H1 (cell line): ENCODE results near the gene MLN. TPM values are rescaled to one million over a fixed set of nuclear protein-coding genes. Genes with fewer than 3 reads are reported as not detected.

Source experiments
- CTCF ChIA-PET: fragments of 300-600 bp; sonication (Branson Sonifier 250); formaldehyde crosslinking; loops from one replicate; lab custom pipeline; 2021; ENCODE audit not compliant: partially characterized antibody; lab: Charles Lee
- POLR2A ChIA-PET: fragments of 300-600 bp; sonication (Branson Sonifier 250); formaldehyde crosslinking; loops from one replicate; lab custom pipeline; 2021; ENCODE audit warnings: inconsistent platforms; ENCODE audit not compliant: partially characterized antibody; lab: Charles Lee
- DNase-seq, 2 experiments: peaks; one replicate each; pipeline versions ENCODE4 v3.0.0 to v3.0.0-alpha.2; 2010 to 2022; ENCODE audit warnings: low spot score in 2 of 2, low read depth in 1 of 2, mixed read lengths in 1 of 2
- FAIRE-seq: peaks from 2 replicates; lab custom pipeline; 2011; peaks lifted over from hg19 to GRCh38; lab: Jason Lieb, UNC
- H2AFZ ChIP-seq: 2 replicates; pipeline ENCODE4 v1.8.1; 2012; ENCODE audit warnings: low read length, inconsistent platforms
- H2AK5ac ChIP-seq: 2 replicates; pipeline ENCODE4 v1.6.1; 2013; ENCODE audit warnings: low read depth, low read length
- H2BK120ac ChIP-seq: replicated peaks from 2 replicates; pipeline ENCODE3; 2013; ENCODE audit warnings: low read depth, low read length, inconsistent platforms
- H2BK12ac ChIP-seq: 2 replicates; pipeline ENCODE4 v1.6.1; 2013; ENCODE audit warnings: low read depth, low read length
- H2BK15ac ChIP-seq: 2 replicates; pipeline ENCODE4 v1.6.1; 2013; ENCODE audit warnings: low read length
- H2BK20ac ChIP-seq: 2 replicates; pipeline ENCODE4 v1.6.1; 2013; ENCODE audit warnings: low read length
- H2BK5ac ChIP-seq: 2 replicates; pipeline ENCODE4 v1.6.1; 2013; ENCODE audit warnings: low read depth, low read length
- H3K14ac ChIP-seq: 2 replicates; pipeline ENCODE4 v1.6.1; 2013; ENCODE audit warnings: inconsistent platforms; ENCODE audit not compliant: insufficient read length
- H3K18ac ChIP-seq: 2 replicates; pipeline ENCODE4 v1.6.1; 2013; ENCODE audit warnings: low read length; ENCODE audit errors: extremely low read depth
- H3K23ac ChIP-seq: 2 replicates; pipeline ENCODE4 v1.6.1; 2013; ENCODE audit warnings: inconsistent platforms; ENCODE audit not compliant: insufficient read length
- H3K23me2 ChIP-seq: 2 replicates; pipeline ENCODE4 v1.6.1; 2013; ENCODE audit warnings: low read depth, low read length
- H3K27ac ChIP-seq: 2 replicates; pipeline ENCODE4 v1.6.1; 2011; ENCODE audit warnings: low read depth, low read length, inconsistent platforms
- H3K27me3 ChIP-seq, 4 experiments: replicated peaks in 1 of 4; 1 replicate in 1 of 4; 2 replicates in 3 of 4; pipeline versions ENCODE4 v1.6.1 to v1.8.1; 2011 to 2013; ENCODE audit warnings: low read length in 3 of 4, mild to moderate bottlenecking in 3 of 4, inconsistent platforms in 2 of 4, mixed read lengths in 2 of 4, moderate library complexity in 1 of 4; ENCODE audit not compliant: control insufficient read depth in 3 of 4, insufficient read depth in 3 of 4; ENCODE audit errors: extremely low read depth in 1 of 4
- H3K36me3 ChIP-seq, 4 experiments: 2 replicates each; pipeline versions ENCODE4 v1.6.1 to v1.8.1; 2011 to 2013; ENCODE audit warnings: mild to moderate bottlenecking in 4 of 4, low read length in 3 of 4, moderate library complexity in 2 of 4, control low read depth in 1 of 4, inconsistent platforms in 1 of 4; ENCODE audit not compliant: insufficient read depth in 4 of 4, control insufficient read depth in 2 of 4
- H3K4ac ChIP-seq: replicated peaks from 2 replicates; pipeline ENCODE3; 2013; ENCODE audit warnings: low read length, low read depth, mixed read lengths, inconsistent platforms; ENCODE audit not compliant: insufficient read length
- H3K4me1 ChIP-seq, 4 experiments: replicated peaks in 1 of 4; 1 replicate in 1 of 4; 2 replicates in 3 of 4; pipeline versions ENCODE4 v1.6.1 to v1.8.1; 2011 to 2013; ENCODE audit warnings: low read length in 3 of 4, inconsistent platforms in 2 of 4, mixed read lengths in 1 of 4; ENCODE audit not compliant: insufficient read depth in 4 of 4, control insufficient read depth in 3 of 4
- H3K4me2 ChIP-seq, 2 experiments: 2 replicates each; pipeline versions ENCODE4 v1.6.1 to v1.8.1; 2011 to 2013; ENCODE audit warnings: low read depth in 2 of 2, low read length in 2 of 2, control low read depth in 1 of 2, inconsistent platforms in 1 of 2, mild to moderate bottlenecking in 1 of 2; ENCODE audit not compliant: insufficient read depth in 1 of 2
- H3K4me3 ChIP-seq, 4 experiments: fragments of 200-600, 300-600 bp in 1 of 4; sonication (generic), shearing (Covaris generic), sonication (Bioruptor Twin) in 1 of 4; 2 replicates each; pipeline versions ENCODE4 v1.5.1 to v1.8.1; 2011 to 2016; ENCODE audit warnings: low read length in 4 of 4, low read depth in 3 of 4, control low read depth in 2 of 4, inconsistent platforms in 2 of 4, mild to moderate bottlenecking in 2 of 4, mixed read lengths in 1 of 4, moderate library complexity in 1 of 4; ENCODE audit not compliant: insufficient read depth in 2 of 4; ENCODE audit errors: extremely low read depth in 1 of 4
- H3K56ac ChIP-seq: replicated peaks from 2 replicates; pipeline ENCODE3; 2013; ENCODE audit warnings: low read depth, mild to moderate bottlenecking, mixed read lengths, low read length, inconsistent platforms; ENCODE audit not compliant: insufficient read length
- H3K79me1 ChIP-seq: 2 replicates; pipeline ENCODE4 v1.6.1; 2013; ENCODE audit warnings: low read depth, low read length, control low read depth
- H3K79me2 ChIP-seq, 2 experiments: 2 replicates each; pipeline versions ENCODE4 v1.6.1 to v1.8.1; 2012 to 2013; ENCODE audit warnings: low read length in 2 of 2, mild to moderate bottlenecking in 2 of 2, inconsistent platforms in 1 of 2; ENCODE audit not compliant: insufficient read depth in 2 of 2, control insufficient read depth in 1 of 2
- H3K9ac ChIP-seq, 4 experiments: replicated peaks in 1 of 4; 1 replicate in 1 of 4; 2 replicates in 3 of 4; pipeline versions ENCODE4 v1.6.1 to v1.8.1; 2011 to 2013; ENCODE audit warnings: low read depth in 3 of 4, low read length in 3 of 4, control low read depth in 2 of 4, mild to moderate bottlenecking in 2 of 4, moderate library complexity in 2 of 4, inconsistent platforms in 1 of 4; ENCODE audit errors: extremely low read depth in 1 of 4
- H3K9me3 ChIP-seq, 2 experiments: 2 replicates each; pipeline versions ENCODE4 v1.6.1 to v1.8.1; 2012 to 2013; ENCODE audit warnings: mild to moderate bottlenecking in 2 of 2, moderate library complexity in 2 of 2, control low read depth in 1 of 2, inconsistent platforms in 1 of 2, low read depth in 1 of 2, low read length in 1 of 2, mixed read lengths in 1 of 2; ENCODE audit not compliant: insufficient read depth in 2 of 2
- H4K20me1 ChIP-seq, 2 experiments: replicated peaks in 1 of 2; 2 replicates each; pipeline versions ENCODE3 to v1.8.1; 2011 to 2013; ENCODE audit warnings: inconsistent platforms in 2 of 2, low read length in 2 of 2, mild to moderate bottlenecking in 1 of 2; ENCODE audit not compliant: insufficient read depth in 2 of 2, control insufficient read depth in 1 of 2
- H4K5ac ChIP-seq: 2 replicates; pipeline ENCODE4 v1.6.1; 2013; ENCODE audit warnings: low read length, low read depth, mixed read lengths, inconsistent platforms; ENCODE audit not compliant: insufficient read length
- H4K8ac ChIP-seq: 2 replicates; pipeline ENCODE4 v1.8.0; 2013; ENCODE audit warnings: mild to moderate bottlenecking, moderate library complexity, low read length, inconsistent platforms; ENCODE audit not compliant: insufficient read depth; ENCODE audit errors: extremely low read depth
- H4K91ac ChIP-seq: replicated peaks from 2 replicates; pipeline ENCODE3; 2013; ENCODE audit warnings: low read length, mixed read lengths, inconsistent platforms; ENCODE audit not compliant: insufficient read length
- CBX8 ChIP-seq: fragments of 300-800, 300-1000 bp; sonication (generic); IDR thresholded peaks from 2 replicates; pipeline ENCODE4 v1.7.1; 2016; ENCODE audit warnings: low read depth, low read length, borderline replicate concordance
- EP300 ChIP-seq, 2 experiments: IDR thresholded peaks; 1 replicate in 1 of 2; 2 replicates in 1 of 2; pipeline ENCODE4 v1.6.1; 2011 to 2012; ENCODE audit warnings: low read depth in 2 of 2, low read length in 2 of 2, mild to moderate bottlenecking in 2 of 2, borderline replicate concordance in 1 of 2, inconsistent platforms in 1 of 2, moderate library complexity in 1 of 2
- EZH2 ChIP-seq: fragments of 200-600 bp; sonication (generic); IDR thresholded peaks from 2 replicates; pipeline ENCODE4 v1.7.1; 2012; ENCODE audit warnings: low read depth, mild to moderate bottlenecking, moderate library complexity, low read length, inconsistent platforms; ENCODE audit not compliant: severe bottlenecking
- JUN ChIP-seq: IDR thresholded peaks from 2 replicates; pipeline ENCODE4 v1.6.1; 2011; ENCODE audit warnings: low read depth, mild to moderate bottlenecking, improper control_type of control experiment, low read length
- JUND ChIP-seq: IDR thresholded peaks from 2 replicates; pipeline ENCODE4 v1.6.1; 2011; ENCODE audit warnings: mild to moderate bottlenecking, improper control_type of control experiment, low read length
- SP1 ChIP-seq: IDR thresholded peaks from 2 replicates; pipeline ENCODE4 v1.6.1; 2011; ENCODE audit warnings: low read depth, low read length
- SP2 ChIP-seq: IDR thresholded peaks from 2 replicates; pipeline ENCODE4 v1.6.1; 2012; ENCODE audit warnings: mild to moderate bottlenecking, low read length, inconsistent platforms
- TAF1 ChIP-seq: IDR thresholded peaks from 2 replicates; pipeline ENCODE4 v1.6.1; 2011; ENCODE audit warnings: mild to moderate bottlenecking, low read depth, low read length
- WGBS, 2 experiments: shearing (Covaris generic) in 1 of 2; methylation state at CpG; one replicate each; pipeline versions ENCODE4 v1.1.6 to v1.1.7; 2013 to 2015; ENCODE audit warnings: low lambda C conversion rate in 2 of 2, mixed read lengths in 2 of 2, inconsistent platforms in 1 of 2, low coverage in 1 of 2, missing lambda C conversion rate in 1 of 2; ENCODE audit not compliant: insufficient replicate concordance in 2 of 2, insufficient coverage in 1 of 2, insufficient read length in 1 of 2; ENCODE audit errors: extremely low coverage in 1 of 2, missing lambda C conversion rate in 1 of 2; 5-methylcytosine and 5-hydroxymethylcytosine counted together
- polyA plus RNA-seq, 7 experiments: library from polyadenylated mRNA; depleted of rRNA in 3 of 7; stranded (reverse) in 5 of 7; unstranded in 2 of 7; fragments of >200 nt in 5 of 7; fragments of 200-250 nt in 2 of 7; gene quantifications; 1 replicate in 5 of 7; 2 replicates in 1 of 7; 4 replicates in 1 of 7; pipeline versions ENCODE4 v1.2.1 to v1.2.3, GENCODE V29; 2011 to 2013; ENCODE audit warnings: missing spikeins in 2 of 7, mixed read lengths in 2 of 7
- total RNA-seq: library from RNA; stranded (reverse); fragmentation: NEBNext Ultra II Directional; extraction: Animal tissue kit (Norgen Biotek cat#: 25700); gene quantifications from 2 replicates; pipeline ENCODE4 v1.2.1, GENCODE V29; 2021

The MLN gene
- total and polyA plus RNA-seq, 2 of the 8 experiments (the other 6 are each of a cell fraction or from before 2014, with no cell fraction given) = not detected

DNA sequence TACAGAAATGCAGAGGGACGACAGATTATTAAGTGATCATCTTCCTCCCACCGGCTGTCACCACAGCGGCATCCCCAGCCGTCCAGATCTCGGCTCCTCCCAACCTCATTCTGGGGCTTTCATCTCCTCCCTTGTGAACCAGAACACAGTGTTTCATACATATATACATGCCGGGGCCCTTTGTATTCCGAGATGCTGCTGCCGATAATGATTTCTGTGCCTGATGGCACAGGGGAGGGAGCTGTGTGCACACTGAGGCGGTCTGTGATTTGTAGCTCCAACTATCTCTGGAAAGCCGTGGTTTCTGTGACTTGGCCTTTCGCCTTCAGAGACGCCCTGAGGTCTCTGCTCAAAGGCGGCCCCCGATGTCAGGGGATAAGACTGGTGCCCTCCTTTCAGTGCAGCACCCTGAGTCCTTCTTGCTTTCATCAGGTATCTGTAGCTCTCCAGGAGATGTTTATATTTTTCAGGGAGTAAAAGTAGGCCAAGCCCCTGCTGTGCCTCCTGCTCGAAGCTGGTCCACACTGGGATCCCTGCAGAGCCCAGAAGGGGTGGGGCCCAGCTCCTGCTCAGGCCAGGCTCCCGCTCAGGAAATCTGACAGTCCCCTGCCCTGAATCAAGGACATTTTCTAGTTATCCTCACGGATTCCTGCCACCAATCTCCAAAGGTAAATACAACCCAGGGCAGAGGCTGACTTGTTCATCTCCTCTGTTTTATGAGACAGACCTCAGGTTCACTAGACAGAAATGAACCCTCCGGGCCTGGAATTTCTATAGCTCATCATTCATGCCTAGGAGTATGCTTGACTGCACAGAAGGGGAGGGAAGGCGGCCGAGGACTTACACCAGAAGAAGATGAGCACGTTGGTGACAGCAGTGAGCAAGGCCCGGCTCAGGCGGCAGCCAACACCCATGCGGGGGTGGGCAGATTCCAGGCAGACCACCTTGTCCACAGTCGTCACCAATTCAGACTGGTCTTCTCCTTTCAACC, 26.1 kb downstream of the MLN start:
- Histone ChIP-seq H3K23me2 (no peaks in the 10 kb centered on the region), H2AFZ (no peak overlapping the region), H3K18ac (peak overlapping the region; percentile 28; the same call in 1 of the 2 replicates), H3K23ac (no peak overlapping the region), H2BK5ac (no peak overlapping the region; the same call in 1 of the 2 replicates), H2AK5ac (no peak overlapping the region), H4K5ac (no peak overlapping the region), H4K8ac (no peak overlapping the region; the same call in 1 of the 2 replicates), H3K4me2 (no peak overlapping the region), H2BK120ac (no peak overlapping the region), H3K27me3 (no peaks in the 10 kb centered on the region), H3K9me3 (no peaks in the 10 kb centered on the region), H4K91ac (no peak overlapping the region), H2BK20ac (no peak overlapping the region), H3K79me2 (no peaks in the 10 kb centered on the region), H3K27ac (0 out of 2 replicates have a peak overlapping the region, but pooled peaks have one; percentile 9), H3K4me1 (peaks cover 21 to 41% (median 36%) of the 10 kb centered on the region in 4 experiments), H3K4me3 (no peak overlapping the region), H3K4ac (no peak overlapping the region), H3K79me1 (no peaks in the 10 kb centered on the region), H4K20me1 (peaks cover 0 to 6% of the 10 kb centered on the region in 2 experiments), H3K9ac (no peak overlapping the region), H3K56ac (no peak overlapping the region), H3K14ac (no peak overlapping the region), H2BK12ac (no peak overlapping the region), H2BK15ac (no peak overlapping the region), H3K36me3 (peaks cover 31 to 92% (median 57%) of the 10 kb centered on the region in 4 experiments)
- DNase-seq = no peak
- no peak for FAIRE-seq
- WGBS, 2 experiments = 91% methylated on average over 25 of the region's 25 CpGs; no CpG with 5 or more reads in 1 of the 2 experiments
- CTCF ChIA-PET = interaction anchor here (0.6 to 14.3 kb wide), 24 partner anchors 8 to 270 kb away, joined by 3 to 156 read pairs (median 4); partner anchors contain the start of gene UQCC2
- POLR2A ChIA-PET = interaction anchor here (0.7 to 7.6 kb wide), 4 partner anchors 9 to 199 kb away, joined by 3 to 101 read pairs (median 21); partner anchors contain the start of gene LEMD2
- TF ChIP-seq JUND (no peak), SP1 (no peak), SP2 (no peak), CBX8 (no peak), EP300 (IDR thresholded peaks at IDR 0.05; ENCODE audit: borderline replicate concordance in 1 of 2, low read depth in 2 of 2, low read length in 2 of 2) (no peak), JUN (no peak), TAF1 (no peak), EZH2 (no peak)
